Vagina (tissue), 2 donors: ENCODE data around the gene DSCAML1. TPM values are rescaled to one million over a fixed set of nuclear protein-coding genes. Genes with fewer than 3 reads are reported as not detected.

Experiments
- DNase-seq, 2 donors: peaks; one replicate each; pipeline ENCODE4 v3.0.0-alpha.2; 2017; ENCODE audit errors: extremely low spot score in 2 of 2
- H3K27ac ChIP-seq: fragments of 200-600 bp; sonication (generic); one replicate; pipeline ENCODE4 v1.5.1; 2019
- H3K27me3 ChIP-seq: fragments of 200-600 bp; sonication (generic); one replicate; pipeline ENCODE4 v1.5.1; 2019
- H3K36me3 ChIP-seq, 2 donors: fragments of 200-600 bp; sonication (generic); one replicate each; pipeline ENCODE4 v1.5.1; 2017 to 2019
- H3K4me1 ChIP-seq: fragments of 200-600 bp; sonication (generic); one replicate; pipeline ENCODE4 v1.5.1; 2019
- H3K4me3 ChIP-seq, 2 donors: fragments of 200-600 bp; sonication (generic); 1 replicate in 1 of 2; 2 replicates in 1 of 2; pipeline ENCODE4 v1.5.1; 2016 to 2019
- H3K9me3 ChIP-seq: fragments of 200-600 bp; sonication (generic); one replicate; pipeline ENCODE4 v1.5.1; 2019
- CTCF ChIP-seq, 3 experiments: fragments of 450-650 bp in 2 of 3; fragments of 200-600 bp in 1 of 3; sonication (generic) in 1 of 3; IDR thresholded peaks; one replicate each; pipeline ENCODE4 v1.5.1; 2017 to 2019; ENCODE audit warnings: antibody characterized with exemption in 3 of 3, mild to moderate bottlenecking in 2 of 3, moderate library complexity in 2 of 3
- POLR2A ChIP-seq, 2 donors: fragments of 450-650 bp; IDR thresholded peaks; one replicate each; pipeline ENCODE4 v1.6.1; 2017; ENCODE audit warnings: antibody characterized with exemption in 2 of 2, mild to moderate bottlenecking in 2 of 2, moderate library complexity in 2 of 2
- POLR2AphosphoS5 ChIP-seq, 2 donors: sonication (generic); formaldehyde crosslinking; IDR thresholded peaks; one replicate each; pipeline ENCODE4 v1.9.0; 2017; ENCODE audit warnings: antibody characterized with exemption in 2 of 2, mild to moderate bottlenecking in 2 of 2, low read depth in 1 of 2; ENCODE audit not compliant: insufficient read depth in 1 of 2
- intact Hi-C: fragments of 100-400 bp; cut with DNase I; formaldehyde crosslinking; loops from one replicate; pipeline ENCODE4 v1.15.1; 2023
- total RNA-seq: library from RNA; depleted of rRNA; stranded (reverse); fragments of >200 nt; gene quantifications from one replicate; pipeline ENCODE4 v1.2.3, GENCODE V29; 2016

Gene DSCAML1
- total RNA-seq, 1 donor from 2014 or later: 0.25 TPM

DNA sequence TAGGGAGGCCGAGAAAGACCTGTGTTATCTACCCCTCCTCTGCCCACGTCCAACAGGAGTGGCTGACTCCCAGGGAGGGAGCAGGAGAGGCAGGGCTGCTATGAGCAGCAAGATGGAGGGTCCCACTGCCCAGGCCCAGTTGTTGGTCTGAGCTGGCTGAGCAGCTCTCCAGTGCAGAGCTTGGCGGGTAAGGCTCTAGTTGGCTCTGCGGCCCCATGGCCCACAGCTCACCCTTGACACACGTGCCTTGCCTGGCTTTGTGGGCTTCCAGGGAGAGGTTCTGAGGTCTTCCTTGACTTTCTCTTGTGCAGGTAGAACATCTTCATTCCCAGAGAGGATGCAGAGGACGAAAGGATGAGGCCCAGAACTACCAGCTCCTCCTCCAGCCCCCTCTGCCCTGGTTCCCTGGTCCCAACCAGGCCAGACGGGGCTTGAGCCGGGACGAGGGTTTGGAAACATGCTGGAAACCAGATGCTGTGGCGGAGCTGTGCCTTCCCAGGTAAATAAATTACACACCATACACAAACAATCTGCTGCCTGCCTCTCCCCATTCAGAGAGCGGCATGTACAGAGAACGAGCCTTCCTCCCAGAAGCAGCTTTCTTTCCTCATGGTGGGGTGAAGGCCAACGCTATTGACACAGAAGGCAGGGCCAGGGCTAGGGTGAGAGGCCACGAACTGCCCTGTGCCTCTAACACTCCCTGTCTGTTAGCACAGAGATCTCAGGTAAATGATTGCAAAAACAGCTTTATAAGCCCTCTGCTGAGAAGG, 48.1 kb downstream of the DSCAML1 start:
- H3K27ac ChIP-seq: no peak overlapping the region
- DNase-seq: no peak
- no peak for TF ChIP-seq CTCF (IDR thresholded peaks at IDR 0.05)
- TF ChIP-seq POLR2AphosphoS5 (IDR thresholded peaks at IDR 0.05; ENCODE audit: insufficient read depth in 1 of 2, low read depth in 1 of 2): no peak
- TF ChIP-seq POLR2A (IDR thresholded peaks at IDR 0.05): no peak
- no peak overlapping the region for H3K4me3 ChIP-seq
- intact Hi-C loops: no loop called here
- no peaks in the 10 kb centered on the region for H3K9me3 ChIP-seq
- no peaks in the 10 kb centered on the region for H3K36me3 ChIP-seq
- H3K27me3 ChIP-seq: no peaks in the 10 kb centered on the region
- H3K4me1 ChIP-seq: no peaks in the 10 kb centered on the region

- no peaks in the 10 kb centered on the region for H3K36me3 ChIP-seq
- intact Hi-C loops: no loop called here
- no peaks in the 10 kb centered on the region for H3K9me3 ChIP-seq
Measured at GRCh38 chr11:117747892-117748291, 49.1 kb downstream of the DSCAML1 start.

DNA sequence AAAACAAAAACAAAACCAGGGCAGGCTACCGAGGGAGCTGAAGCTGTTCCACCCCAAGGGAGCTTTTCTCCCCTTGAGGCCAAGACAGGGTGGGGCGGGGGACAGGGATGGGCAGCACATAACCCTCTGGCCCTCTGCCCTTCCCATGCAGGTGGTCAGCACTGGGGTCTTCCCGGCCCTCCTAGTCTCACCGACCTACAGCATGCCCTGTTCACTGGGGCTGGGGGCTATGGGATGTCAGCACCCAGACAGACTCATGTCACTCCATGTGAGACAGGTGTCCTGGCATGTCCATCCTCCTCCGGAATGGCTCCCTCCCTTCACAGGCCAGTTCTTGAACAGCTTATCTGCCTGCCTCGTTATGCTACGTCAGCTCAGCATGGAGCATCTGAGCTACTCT, 51.7 kb downstream of the DSCAML1 start:
- no peaks in the 10 kb centered on the region for H3K36me3 ChIP-seq
- H3K9me3 ChIP-seq: no peaks in the 10 kb centered on the region
- no peaks in the 10 kb centered on the region for H3K4me1 ChIP-seq
- intact Hi-C loops: no loop called here
- DNase-seq: no peak
- no peaks in the 10 kb centered on the region for H3K27me3 ChIP-seq
- no peak for TF ChIP-seq POLR2A (IDR thresholded peaks at IDR 0.05)
- TF ChIP-seq POLR2AphosphoS5 (IDR thresholded peaks at IDR 0.05; ENCODE audit: insufficient read depth in 1 of 2, low read depth in 1 of 2): no peak
- no peak for TF ChIP-seq CTCF (IDR thresholded peaks at IDR 0.05)
- H3K4me3 ChIP-seq: no peak overlapping the region
- H3K27ac ChIP-seq: no peak overlapping the region

More at GRCh38 chr11:117747892-117748291, 49.1 kb downstream of the DSCAML1 start:
- no peaks in the 10 kb centered on the region for H3K4me1 ChIP-seq
- H3K27me3 ChIP-seq: no peaks in the 10 kb centered on the region
- H3K4me3 ChIP-seq: no peak overlapping the region
- TF ChIP-seq POLR2A (IDR thresholded peaks at IDR 0.05) (no peak), POLR2AphosphoS5 (IDR thresholded peaks at IDR 0.05; ENCODE audit: insufficient read depth in 1 of 2, low read depth in 1 of 2) (no peak), CTCF (IDR thresholded peaks at IDR 0.05) (no peak)
- H3K27ac ChIP-seq: no peak overlapping the region
- no peak for DNase-seq

DNA sequence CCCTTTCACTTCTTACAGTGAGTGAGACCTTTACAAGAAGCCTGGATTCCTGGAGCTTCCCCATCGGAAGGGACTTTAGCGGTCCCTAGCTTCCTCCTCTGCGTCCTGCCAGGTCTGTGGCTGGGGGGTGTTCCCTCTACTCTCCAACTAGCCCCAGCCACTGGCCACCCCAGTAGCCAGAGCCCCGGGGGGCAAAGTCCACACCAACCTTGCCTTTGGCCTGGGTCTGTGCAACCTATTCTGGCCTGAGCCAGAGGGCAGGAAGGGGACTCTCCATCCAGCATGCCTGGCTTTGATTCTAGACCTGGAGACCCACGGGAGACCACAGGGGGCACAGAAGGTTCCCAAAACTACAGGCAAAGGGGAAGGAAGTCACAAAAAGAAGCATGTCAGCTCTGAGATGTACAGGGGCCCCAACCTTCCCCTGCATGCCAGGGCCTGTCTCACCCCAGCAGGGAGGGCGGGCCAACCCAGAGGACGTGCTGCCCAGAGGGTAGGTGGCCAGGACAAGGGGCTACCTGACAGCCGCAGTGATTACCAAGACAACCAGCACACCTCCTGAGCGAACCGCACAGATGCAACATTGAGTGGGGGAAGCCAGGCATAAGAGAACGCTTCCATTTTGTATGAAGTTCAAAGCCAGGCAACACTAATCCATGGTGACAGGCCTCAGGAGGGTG, 52.4 kb downstream of the DSCAML1 start:
- Histone ChIP-seq H3K27me3 (no peaks in the 10 kb centered on the region), H3K4me1 (no peaks in the 10 kb centered on the region), H3K4me3 (no peak overlapping the region), H3K9me3 (no peaks in the 10 kb centered on the region), H3K27ac (no peak overlapping the region), H3K36me3 (no peaks in the 10 kb centered on the region)
- intact Hi-C loops: no loop called here
- no peak for DNase-seq
- TF ChIP-seq POLR2AphosphoS5 (IDR thresholded peaks at IDR 0.05; ENCODE audit: insufficient read depth in 1 of 2, low read depth in 1 of 2) (no peak), CTCF (IDR thresholded peaks at IDR 0.05) (no peak), POLR2A (IDR thresholded peaks at IDR 0.05) (no peak)
